HG02938 (cell line): ENCODE data around the gene PTPN5.

Experiments used
- ATAC-seq: cut with Tn5 transposase; IDR thresholded peaks from one replicate; pipeline ENCODE4 v1.9.1; 2021; ENCODE audit warnings: mild to moderate bottlenecking, moderate library complexity; ENCODE audit not compliant: unreplicated experiment

The PTPN5 gene

DNA sequence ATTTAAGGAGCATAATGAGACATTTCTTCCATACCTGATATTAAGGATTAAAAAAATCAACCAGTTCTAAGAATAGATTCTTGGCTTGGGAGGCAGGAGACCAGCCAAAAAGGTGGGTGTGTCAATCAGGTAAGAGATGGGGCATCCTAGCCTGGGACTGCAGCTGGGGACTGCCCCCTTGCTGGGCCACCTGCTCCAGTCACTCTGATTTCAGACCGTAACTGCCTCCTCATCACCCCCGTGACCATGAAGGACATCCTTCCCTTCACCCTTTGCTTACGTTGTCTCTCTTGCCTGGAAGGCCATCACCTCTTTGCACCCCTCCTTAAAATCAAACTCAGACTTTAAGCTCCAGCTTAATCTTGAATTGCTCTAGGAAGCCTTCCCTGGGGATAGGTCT lies 17.9 kb downstream of the PTPN5 start:
- no peak for ATAC-seq

DNA sequence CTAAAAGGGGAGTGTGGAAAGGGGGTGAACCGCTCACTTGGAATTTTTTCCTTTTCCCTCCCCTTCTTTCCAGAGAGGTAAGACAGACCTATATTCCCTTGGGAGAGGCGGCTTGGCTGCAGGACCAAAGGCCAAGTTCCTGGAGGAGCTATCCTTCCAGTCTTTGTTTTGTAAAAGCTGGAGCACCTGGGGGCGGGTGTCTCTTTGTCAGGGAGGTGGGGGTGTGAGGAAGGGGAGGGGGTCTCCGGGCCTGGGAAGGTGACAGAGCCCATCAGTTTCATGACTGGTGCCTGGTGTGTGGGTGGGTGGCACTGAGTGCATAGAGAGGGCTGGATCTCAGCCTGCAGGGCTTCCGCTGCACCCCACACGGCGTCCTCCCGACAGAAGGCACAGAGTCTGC lies 18.5 kb downstream of the PTPN5 start:
- ATAC-seq = no peak

DNA sequence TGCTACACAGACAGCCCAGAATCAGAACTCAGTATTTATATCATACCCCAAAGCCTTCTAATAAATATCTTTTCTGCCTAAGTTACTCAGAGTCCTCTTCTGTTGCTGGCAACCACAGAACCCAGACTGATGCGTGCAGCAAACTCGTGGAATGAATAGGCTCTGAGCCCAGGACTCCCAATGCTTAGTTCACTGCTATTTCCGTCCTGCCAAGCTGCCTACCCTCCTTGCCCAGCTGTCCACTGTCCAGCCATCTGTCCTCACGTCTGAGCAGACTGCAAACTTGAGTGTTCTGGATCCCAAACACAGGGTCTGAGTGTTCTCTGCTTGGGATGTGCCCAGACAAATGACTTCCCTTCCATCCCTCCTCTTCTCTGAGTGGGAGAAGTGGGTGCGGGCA lies 19.4 kb downstream of the PTPN5 start:
- ATAC-seq = no peak

DNA sequence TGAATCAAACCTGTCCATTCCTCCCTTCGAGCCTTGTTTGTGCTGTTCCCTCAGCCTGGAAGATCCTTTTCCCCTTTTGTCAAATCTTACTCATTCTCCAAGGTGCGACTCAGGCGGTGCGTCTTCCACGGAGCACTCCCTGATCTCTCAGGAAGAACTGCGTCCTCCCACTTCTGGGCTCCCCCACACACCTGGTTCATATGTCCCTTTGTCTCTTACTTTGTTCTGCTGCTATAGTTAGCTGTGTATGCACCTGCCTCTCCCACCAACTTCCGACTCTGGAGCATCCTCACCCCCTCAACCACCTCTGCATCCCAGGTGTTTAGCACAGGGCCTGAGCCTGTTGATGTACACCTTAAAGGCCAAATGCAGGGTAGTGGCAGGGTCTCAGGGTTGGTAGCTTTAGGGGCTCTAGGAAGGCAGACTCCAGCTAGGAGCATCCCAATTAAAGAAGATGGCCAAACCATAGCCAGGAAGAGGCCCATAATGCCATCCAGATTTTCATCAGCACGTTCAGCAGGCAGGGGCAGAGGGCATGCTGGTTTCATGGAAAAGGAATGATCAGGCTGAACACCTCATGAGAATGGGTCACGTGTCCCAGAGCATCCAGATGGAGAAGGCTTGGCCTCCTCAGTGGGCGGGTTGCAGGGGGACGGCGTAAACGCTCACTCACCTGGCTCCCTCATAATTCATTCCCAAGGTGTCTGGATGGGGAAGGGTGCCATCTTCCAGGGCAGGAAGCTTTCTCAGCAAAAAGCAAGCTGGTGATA lies 20.1 kb downstream of the PTPN5 start:
- ATAC-seq = no peak

DNA sequence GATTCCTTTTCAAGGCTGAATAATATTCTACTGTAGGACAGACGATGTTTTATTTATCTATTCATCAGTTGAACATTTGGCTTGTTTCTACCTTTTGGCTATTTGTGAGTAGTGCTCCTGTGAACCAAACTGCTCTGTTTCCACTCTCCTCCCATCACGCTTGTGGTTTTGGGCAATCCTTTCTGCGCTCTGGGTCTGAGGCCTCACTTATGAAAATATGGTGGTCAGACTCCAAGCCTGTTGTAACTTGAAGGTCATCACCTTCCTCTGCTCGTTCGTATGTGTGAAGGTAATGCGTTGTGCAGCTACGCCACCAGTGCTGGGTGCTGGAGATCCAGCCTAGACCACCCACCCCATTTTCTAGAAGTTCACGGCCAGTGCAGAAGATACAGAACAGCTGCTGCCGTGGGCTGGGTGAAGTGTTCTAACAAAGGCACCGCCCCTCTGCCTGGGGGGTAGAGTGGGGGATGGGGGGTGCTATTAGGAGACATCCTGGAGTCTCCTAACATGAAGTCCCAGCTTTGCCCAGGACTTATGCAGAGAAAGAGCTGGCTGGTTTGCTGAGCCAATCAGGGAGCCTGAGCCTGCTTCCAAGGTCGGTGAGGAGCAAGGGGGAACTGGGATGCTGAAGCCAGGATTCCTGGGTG lies 21.0 kb downstream of the PTPN5 start:
- no peak for ATAC-seq

DNA sequence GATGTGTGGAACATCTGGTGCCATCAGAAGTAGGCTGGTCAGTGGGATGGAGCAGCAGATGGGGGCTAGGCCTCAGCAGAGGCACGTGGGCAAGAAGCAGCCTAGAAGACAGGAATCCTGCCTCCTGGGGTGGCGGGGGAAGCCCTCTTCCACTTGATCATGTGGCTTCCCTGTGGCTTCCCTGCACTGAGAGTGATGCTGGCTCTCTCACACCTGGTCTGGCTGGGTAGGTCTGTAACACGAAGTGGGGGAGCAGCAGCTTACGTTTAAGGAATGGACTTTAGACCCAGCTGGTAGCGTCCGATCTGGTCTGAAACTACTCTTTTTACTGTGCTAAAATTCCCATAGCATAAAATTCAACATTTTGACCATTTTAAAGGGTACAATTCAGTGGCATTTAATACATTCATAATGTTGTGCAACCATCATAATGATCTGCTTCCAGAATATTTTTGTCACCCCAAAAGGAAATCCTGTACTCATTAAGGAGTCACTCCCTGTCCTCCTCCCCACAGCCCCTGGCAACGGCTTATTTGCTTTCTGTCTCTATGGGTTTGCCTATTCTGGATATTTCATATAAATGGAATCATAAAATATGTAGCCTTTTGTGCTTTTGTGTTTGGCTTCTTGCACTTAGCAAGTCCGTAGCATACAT lies 21.7 kb downstream of the PTPN5 start:
- ATAC-seq = peak; percentile 61

DNA sequence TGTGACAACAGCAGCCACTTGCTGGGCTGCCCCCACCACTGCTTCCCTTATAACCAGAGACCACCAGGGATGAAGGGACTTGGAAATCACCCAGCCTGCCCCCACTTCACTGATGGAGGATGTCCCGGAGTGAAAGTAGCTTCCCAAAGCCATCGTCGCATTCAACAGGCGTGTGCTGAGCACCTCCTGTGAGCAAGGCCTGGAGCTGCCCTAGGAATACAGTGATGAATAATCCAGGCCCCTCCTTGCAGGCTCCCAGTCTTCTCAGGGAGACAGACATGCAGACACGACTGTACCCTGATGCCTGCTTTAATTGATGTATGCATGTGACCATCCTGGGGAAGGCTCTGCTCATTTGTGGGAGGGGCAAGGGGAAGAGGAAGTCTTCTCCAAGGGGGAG lies 22.6 kb downstream of the PTPN5 start:
- ATAC-seq = no peak

DNA sequence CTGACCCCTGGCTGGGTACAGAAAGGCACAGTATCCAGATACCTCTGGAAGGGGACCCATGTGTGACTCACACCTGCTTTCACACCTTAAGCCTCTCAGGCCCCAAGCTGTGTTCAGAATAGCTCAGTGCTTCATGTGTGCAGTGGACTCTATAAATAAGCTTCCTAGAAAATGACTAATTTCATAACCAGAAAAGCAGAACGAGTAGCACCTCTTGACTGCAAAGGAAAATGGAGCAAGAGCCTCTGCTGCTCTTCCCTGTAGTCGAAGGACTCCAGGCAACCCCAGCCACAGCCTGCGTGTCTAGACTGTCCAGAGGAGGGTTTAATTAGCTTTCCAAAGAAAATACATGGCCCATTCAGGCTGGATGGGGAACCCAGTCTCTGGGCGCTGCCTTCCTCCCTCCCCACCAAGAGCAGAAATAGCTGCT lies 23.1 kb downstream of the PTPN5 start:
- ATAC-seq = peak; percentile 77

DNA sequence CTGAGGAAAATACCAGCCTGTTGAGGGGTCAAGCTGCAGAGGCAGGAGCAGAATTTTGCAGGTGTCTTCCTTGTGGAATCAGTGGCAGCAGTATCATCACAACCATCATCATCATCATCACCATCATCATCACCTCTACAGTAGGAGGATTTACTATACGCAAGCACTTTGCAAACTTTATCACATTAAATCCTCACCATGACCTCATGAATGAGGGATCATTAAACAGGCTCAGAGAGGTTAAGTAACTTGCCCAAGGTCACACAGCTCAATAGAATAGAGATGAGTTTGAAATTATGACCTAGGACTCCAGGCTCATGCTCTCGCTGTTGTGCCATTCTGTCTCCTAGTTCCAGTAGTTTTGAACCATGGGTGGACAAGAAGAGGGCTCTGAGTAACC lies 25.6 kb downstream of the PTPN5 start:
- ATAC-seq = no peak

DNA sequence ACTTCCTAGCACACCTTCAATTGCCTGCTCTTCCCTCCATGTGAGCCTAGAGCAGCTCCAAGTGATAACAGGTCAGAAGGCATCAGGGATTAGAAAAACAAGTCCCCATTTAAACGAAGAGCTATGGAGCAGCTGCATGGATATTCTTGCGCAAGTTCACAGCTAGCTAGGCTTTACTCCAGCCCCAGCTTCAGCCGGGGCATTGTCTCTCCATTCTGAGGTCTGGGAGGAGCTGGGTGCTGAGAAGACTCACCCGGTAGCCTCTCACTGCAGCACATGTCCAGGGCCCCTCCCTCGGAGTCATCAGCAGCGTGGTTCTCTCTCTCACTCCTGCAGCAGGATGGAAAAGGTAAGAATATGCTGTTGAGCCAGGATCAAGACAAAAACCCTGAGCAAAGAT lies 26.0 kb downstream of the PTPN5 start:
- no peak for ATAC-seq

DNA sequence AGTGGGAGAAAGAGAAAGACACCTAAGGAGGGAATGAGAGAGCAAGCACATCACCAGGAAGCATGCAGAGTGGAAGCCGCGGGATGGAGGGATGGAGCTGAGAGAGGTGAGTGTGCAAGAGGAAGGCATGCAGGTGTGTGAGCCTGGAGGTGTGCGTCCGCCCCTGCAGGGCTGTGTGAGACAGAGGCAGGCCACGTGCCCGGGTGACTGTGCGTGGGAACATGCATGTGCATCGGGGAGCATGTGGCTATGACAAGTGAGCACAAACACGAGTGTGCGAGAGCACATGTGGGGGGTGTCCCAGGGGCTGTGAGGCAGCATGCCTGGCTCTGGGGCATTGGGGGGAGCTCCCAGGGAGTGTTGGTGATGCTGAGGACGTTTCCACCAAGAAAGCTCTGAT lies 29.9 kb downstream of the PTPN5 start:
- no peak for ATAC-seq

DNA sequence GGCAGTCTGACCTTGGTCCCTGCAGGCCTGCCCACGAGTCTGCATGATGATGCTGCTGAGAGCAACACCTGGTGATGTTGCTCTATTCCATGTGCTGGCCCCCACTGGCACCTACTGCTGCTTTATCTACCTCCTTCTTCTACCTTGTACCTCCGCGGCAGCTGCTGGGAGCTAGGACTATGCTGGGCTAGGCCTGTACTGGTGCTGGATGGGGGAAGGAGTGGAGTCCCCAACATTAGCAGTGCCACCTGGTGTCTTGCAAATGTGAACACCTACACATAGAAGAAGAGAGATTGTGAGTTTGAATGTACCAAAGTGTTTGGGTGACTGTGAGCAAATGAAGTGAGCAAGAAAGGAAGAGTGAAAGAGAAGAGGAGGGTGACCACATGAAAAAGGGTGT lies 30.5 kb downstream of the PTPN5 start:
- no peak for ATAC-seq

DNA sequence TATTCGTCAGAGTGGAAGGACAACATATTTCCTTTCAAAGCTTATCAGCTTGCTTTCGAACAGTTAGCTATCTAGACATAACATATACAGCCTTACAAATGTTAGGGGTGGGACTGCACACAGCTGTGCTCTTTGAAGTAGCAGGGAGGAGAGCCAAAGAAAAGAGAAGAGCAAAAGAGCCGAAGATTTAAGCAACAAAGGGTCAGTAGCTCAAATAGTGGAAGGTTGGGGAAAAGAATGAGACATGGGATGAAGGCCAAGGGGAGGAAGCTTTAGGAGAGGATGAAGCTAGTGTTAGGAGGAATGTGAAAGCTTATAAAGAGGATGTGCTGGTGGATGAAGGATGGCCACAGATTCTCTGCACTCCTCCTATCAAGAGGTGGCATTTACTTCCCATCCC lies 33.8 kb downstream of the PTPN5 start:
- ATAC-seq = no peak

DNA sequence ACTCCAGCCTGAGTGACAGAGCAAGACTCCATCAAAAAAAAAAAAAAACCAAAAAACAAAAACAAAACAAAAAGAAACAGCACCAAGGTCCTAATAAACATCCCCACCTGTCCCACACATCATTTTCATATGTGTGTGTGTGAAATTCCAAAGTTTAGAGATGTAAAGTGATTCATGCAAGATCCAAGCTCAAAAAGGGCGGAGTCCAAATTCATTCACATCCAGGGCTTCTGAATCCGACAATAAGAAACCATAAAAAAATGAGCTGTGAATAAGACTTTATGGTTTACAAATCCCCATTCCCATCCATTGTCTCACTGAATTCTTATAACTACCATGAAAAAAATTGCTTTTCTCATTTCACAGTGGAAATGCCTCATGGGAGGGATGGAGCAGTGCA lies 34.7 kb downstream of the PTPN5 start:
- ATAC-seq = no peak

DNA sequence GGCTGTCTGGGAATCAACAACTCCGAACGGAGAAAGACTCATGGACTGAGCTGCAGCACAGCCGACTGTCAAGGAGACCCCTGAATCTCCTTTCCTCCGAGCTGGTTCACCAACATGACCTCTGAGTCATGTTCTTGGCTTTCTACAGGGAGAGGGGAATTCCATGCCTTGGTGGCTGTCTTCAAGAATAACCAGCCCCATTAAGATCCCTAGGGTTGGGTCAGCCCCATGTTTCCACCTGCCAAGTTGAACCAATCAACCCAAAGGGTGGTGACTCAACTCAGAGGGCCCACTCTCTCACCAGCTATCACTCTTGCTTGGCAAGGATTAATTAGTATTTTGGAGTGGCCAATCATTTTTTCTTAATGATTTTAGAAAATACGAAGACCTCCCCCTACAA lies 37.3 kb downstream of the PTPN5 start:
- ATAC-seq = no peak

DNA sequence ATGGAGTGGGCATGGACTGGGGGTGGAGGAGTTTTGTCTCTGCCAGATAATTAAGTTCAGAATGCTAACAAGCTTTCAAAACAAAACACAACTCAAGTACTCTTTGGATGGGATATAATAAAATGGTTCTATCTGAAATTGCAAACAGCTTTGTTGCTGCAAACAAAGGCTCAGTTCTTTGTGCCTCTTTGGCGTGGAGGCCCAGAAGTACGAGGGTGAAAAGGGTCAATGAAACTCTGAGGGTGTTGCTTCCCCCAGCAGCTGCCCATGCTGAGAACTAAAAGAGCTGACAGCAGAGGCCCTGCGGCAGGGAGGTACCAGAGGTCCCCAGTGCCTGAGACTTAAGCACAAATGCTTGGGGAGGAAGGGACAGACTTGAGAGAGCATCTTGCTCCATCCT lies 39.1 kb downstream of the PTPN5 start:
- ATAC-seq = no peak

DNA sequence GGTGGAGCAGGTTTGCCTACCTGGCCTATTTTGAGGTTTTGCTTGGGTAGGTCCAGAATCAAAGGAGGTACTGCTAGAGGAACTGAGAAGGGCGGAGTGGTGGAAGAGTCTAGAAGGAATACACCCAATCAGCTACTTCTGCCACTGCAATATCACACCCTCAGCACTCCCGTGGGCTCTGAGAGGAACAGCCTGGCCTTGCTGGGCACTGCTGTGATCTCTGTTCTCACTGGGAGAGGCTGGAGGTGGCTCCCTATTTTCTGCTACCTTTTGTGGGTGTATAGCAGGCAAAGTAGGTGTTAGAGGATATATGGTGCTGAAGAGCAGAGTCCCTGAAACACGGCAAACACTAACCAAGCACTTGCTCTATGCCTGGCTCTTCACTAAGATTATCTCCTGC lies 40.7 kb downstream of the PTPN5 start:
- ATAC-seq = no peak

DNA sequence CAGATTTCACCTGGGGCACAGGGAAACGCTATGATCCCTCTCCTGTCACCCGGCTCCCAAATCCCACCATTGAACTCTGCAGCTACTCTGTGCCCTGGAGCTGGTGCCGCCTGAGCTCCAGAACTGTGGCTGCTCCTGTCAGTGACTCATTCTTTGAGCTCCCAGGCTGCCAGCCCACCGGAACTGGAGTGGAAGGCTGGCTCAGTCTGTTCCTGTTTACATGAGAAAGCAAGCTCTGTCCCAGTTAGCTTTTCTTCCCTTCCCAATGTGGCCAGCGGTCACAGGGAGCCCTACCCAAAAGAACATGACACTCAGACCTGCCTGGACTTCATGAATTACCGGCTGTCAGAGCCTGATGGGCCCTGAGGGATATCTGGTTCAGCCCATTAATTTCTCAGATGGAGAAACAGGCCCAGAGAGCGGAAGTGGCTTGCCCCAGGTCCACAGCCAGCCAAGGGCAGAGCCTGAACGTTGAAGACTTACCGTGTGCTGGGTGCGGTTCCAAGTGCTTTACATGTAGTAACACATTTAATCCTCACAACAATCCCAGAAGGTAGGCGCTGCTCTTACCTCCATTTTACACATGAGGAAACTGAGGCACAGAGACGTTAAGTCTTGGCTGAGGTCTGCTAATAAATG lies 41.8 kb downstream of the PTPN5 start:
- ATAC-seq = no peak

DNA sequence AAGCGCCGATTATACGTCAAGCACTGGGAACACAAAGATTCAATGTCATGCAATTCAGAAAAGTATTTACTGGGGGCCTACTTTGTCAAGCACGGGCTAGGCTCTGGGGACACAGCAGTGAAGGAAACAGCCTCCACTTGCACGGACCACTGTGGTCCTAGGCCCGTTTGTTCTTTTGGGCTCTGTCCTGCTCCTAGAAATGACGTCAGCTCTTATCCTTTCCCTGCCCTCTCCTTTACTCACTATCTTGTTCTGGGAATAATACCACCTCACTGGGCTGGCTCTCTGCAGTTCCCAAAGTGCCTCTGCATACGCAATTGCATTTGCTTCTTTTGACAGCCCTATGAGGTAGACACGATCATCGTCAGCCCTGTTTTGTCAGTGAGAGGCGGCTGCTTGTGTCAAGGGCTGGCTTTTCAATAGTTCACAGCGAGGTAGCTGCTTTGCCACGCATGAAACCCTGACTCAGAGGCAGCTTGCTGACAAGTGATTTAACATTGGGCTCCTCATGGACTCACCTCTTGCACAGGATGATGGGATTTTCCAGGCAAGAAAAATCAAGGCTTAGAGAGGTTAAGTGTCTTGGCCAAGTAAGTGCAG lies 42.7 kb downstream of the PTPN5 start:
- ATAC-seq = no peak

DNA sequence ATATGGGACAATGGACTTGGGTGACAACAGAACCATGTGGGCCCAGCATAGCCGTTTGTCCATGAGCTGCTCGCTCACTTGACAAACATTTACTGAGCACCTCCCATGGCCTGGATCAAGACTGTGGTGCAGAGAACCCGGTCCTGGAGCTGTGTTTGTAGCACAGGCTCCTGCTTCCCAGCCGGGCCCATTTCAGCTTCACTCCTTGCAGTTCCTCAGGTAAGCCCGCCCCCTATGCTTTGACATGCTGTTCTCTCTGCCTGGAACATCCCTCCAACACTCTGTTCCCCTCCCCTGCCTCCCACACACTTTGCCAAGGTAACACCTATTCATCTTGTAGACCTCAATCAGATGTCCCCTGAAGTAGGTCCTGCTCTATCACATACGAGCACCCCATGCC lies 46.3 kb downstream of the PTPN5 start:
- ATAC-seq = no peak

DNA sequence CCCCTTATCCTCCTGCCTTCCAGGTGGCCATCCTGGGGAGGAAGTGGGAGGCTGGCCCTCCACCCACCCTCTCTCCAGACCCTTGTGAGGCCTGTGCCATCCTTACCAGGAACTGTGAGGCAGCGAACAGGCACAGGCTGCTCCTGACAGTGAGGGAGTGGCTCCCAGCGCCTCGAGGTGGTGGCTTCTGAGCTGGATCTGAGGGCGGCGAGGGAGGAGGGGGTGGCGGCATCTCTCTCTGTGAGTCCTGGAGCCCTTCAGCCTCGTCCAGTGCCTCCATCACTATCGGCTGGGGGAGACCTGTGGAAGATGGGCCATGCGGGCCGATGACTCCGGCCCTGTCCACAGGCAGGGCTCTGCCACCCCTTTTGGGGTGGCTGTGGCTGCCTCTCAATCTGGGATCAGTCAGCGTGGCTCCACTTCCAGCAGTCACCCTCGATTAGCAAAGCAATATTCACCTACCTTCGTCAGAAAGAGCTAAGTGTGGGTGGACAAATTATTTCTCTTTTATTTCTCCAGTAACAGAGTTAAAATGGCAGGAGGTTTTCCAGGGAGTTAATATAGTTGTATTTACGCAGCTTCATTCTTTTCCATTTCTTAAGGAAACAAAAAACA lies 47.6 kb downstream of the PTPN5 start:
- no peak for ATAC-seq
